SK-N-SH treated with all-trans-retinoic acid at 6 μM for 48 hours (cell line): Measurements from ENCODE around the gene PSMB5.

Experiments used
- ATAC-seq: fragments of 200-7000 bp; cut with Tn5 transposase; 3 replicates; pipeline ENCODE4 v1.9.1; 2020; ENCODE audit warnings: mild to moderate bottlenecking, moderate library complexity
- ARNTL ChIP-seq: fragments of 450-650 bp; formaldehyde crosslinking; IDR thresholded peaks from 2 replicates; pipeline ENCODE4 v1.5.0; 2020; ENCODE audit warnings: low read depth, mild to moderate bottlenecking, moderate library complexity, borderline replicate concordance
- BACH2 ChIP-seq: fragments of 250-450 bp; sonication (Bioruptor Pico); IDR thresholded peaks from 2 replicates; pipeline ENCODE4 v1.9.0; 2021; ENCODE audit warnings: mild to moderate bottlenecking, borderline replicate concordance
- CSDC2 ChIP-seq: fragments of 250-450 bp; sonication (Bioruptor Pico); IDR thresholded peaks from 2 replicates; pipeline ENCODE4 v1.5.0; 2020; ENCODE audit warnings: mild to moderate bottlenecking, moderate library complexity
- ESRRG ChIP-seq: fragments of 250-450 bp; sonication (Bioruptor Pico); IDR thresholded peaks from 2 replicates; pipeline ENCODE4 v1.6.1; 2021; ENCODE audit warnings: mild to moderate bottlenecking
- GLIS3 ChIP-seq: fragments of 250-450 bp; sonication (Bioruptor Pico); IDR thresholded peaks from 2 replicates; pipeline ENCODE4 v1.5.0; 2020; ENCODE audit warnings: mild to moderate bottlenecking, moderate library complexity
- OSR1 ChIP-seq: fragments of 250-450 bp; sonication (Bioruptor Pico); IDR thresholded peaks from 2 replicates; pipeline ENCODE4 v1.8.0; 2022; ENCODE audit warnings: moderate library complexity, mild to moderate bottlenecking, inconsistent platforms
- RARB ChIP-seq: fragments of 250-450 bp; sonication (Bioruptor Pico); IDR thresholded peaks from 2 replicates; pipeline ENCODE4 v1.8.0; 2021; ENCODE audit warnings: mild to moderate bottlenecking, moderate library complexity
- TCF4 ChIP-seq: fragments of 250-450 bp; sonication (Bioruptor Pico); IDR thresholded peaks from 2 replicates; pipeline ENCODE4 v1.8.0; 2021; ENCODE audit warnings: mild to moderate bottlenecking, moderate library complexity, borderline replicate concordance
- TOX ChIP-seq: fragments of 250-450 bp; sonication (Bioruptor Pico); IDR thresholded peaks from 2 replicates; pipeline ENCODE4 v1.8.0; 2021; ENCODE audit warnings: mild to moderate bottlenecking, moderate library complexity, borderline replicate concordance
- ZC3H10 ChIP-seq: fragments of 250-450 bp; sonication (Bioruptor Pico); IDR thresholded peaks from 2 replicates; pipeline ENCODE4 v1.5.1; 2021; ENCODE audit warnings: mild to moderate bottlenecking, moderate library complexity
- ZFP3 ChIP-seq: fragments of 250-450 bp; sonication (Bioruptor Pico); IDR thresholded peaks from 2 replicates; pipeline ENCODE4 v1.5.0; 2020; ENCODE audit warnings: mild to moderate bottlenecking, moderate library complexity
- ZFP30 ChIP-seq: fragments of 450-650 bp; formaldehyde crosslinking; IDR thresholded peaks from 2 replicates; pipeline ENCODE4 v1.5.0; 2022; ENCODE audit warnings: mild to moderate bottlenecking, moderate library complexity
- ZNF565 ChIP-seq: fragments of 450-650 bp; formaldehyde crosslinking; conservative IDR thresholded peaks from 2 replicates; pipeline ENCODE4 v1.5.0; 2020; ENCODE audit warnings: low read depth, mild to moderate bottlenecking, moderate library complexity
- ZNF70 ChIP-seq: fragments of 450-650 bp; formaldehyde crosslinking; IDR thresholded peaks from 2 replicates; pipeline ENCODE4 v1.5.0; 2020; ENCODE audit warnings: mild to moderate bottlenecking, moderate library complexity
- ZNF8 ChIP-seq: fragments of 450-650 bp; formaldehyde crosslinking; IDR thresholded peaks from 2 replicates; pipeline ENCODE4 v1.5.0; 2020; ENCODE audit warnings: mild to moderate bottlenecking, moderate library complexity
- TF ChIP-seq, protein P1 (sequence below): fragments of 250-450 bp; sonication (Bioruptor Pico); IDR thresholded peaks from 2 replicates; pipeline ENCODE4 v1.5.1; 2020; ENCODE audit warnings: low read depth, mild to moderate bottlenecking, moderate library complexity
- TF ChIP-seq, protein P2 (sequence below): fragments of 250-450 bp; sonication (Bioruptor Pico); IDR thresholded peaks from 2 replicates; pipeline ENCODE4 v1.8.0; 2021; ENCODE audit warnings: low read depth, mild to moderate bottlenecking, moderate library complexity, borderline replicate concordance
- TF ChIP-seq, protein P3 (sequence below): fragments of 250-450 bp; sonication (Bioruptor Pico); IDR thresholded peaks from 2 replicates; pipeline ENCODE4 v1.8.0; 2020; ENCODE audit warnings: mild to moderate bottlenecking, moderate library complexity, borderline replicate concordance
- TF ChIP-seq, protein P4 (sequence below): fragments of 250-450 bp; sonication (Bioruptor Pico); IDR thresholded peaks from 2 replicates; pipeline ENCODE4 v1.5.0; 2020; ENCODE audit warnings: mild to moderate bottlenecking, moderate library complexity

PSMB5 gene

DNA sequence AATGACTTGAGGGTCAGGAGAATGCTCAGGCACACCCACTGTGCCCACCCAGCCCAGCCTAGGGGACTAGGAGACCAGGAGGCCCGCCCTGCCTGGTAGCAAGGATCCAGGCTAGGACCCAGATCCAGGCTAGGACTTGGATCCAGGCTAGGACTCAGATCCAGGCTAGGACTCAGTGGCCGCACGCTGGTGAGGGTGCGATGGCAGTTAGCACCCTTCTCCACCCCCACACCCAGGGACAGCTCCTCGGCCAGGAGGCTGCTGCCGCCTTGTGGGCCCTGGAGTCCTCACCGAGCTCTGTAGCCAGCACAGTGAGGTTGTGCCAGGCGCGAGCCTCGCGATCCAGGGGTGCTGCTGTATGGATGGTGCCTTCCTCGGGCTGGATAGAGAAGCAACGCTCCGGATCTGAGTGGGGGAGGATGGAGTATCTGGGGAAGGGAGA lies 17.5 kb upstream of the PSMB5 start:
- ATAC-seq: no peak
- TF ChIP-seq ZC3H10 (CRISPR knock-in tag) (no peak), CSDC2 (no peak), TCF4 (no peak), ZFP3 (CRISPR knock-in tag) (no peak), ARNTL (CRISPR knock-in tag) (no peak), ZNF70 (CRISPR knock-in tag) (no peak), BACH2 (CRISPR knock-in tag) (no peak)
- TF ChIP-seq, protein P1, sequence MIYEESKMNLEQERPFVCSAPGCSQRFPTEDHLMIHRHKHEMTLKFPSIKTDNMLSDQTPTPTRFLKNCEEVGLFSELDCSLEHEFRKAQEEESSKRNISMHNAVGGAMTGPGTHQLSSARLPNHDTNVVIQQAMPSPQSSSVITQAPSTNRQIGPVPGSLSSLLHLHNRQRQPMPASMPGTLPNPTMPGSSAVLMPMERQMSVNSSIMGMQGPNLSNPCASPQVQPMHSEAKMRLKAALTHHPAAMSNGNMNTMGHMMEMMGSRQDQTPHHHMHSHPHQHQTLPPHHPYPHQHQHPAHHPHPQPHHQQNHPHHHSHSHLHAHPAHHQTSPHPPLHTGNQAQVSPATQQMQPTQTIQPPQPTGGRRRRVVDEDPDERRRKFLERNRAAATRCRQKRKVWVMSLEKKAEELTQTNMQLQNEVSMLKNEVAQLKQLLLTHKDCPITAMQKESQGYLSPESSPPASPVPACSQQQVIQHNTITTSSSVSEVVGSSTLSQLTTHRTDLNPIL (CRISPR knock-in tag): no peak
- TF ChIP-seq, protein P2, sequence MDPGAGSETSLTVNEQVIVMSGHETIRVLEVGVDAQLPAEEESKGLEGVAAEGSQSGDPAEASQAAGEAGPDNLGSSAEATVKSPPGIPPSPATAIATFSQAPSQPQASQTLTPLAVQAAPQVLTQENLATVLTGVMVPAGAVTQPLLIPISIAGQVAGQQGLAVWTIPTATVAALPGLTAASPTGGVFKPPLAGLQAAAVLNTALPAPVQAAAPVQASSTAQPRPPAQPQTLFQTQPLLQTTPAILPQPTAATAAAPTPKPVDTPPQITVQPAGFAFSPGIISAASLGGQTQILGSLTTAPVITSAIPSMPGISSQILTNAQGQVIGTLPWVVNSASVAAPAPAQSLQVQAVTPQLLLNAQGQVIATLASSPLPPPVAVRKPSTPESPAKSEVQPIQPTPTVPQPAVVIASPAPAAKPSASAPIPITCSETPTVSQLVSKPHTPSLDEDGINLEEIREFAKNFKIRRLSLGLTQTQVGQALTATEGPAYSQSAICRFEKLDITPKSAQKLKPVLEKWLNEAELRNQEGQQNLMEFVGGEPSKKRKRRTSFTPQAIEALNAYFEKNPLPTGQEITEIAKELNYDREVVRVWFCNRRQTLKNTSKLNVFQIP (CRISPR knock-in tag): no peak

DNA sequence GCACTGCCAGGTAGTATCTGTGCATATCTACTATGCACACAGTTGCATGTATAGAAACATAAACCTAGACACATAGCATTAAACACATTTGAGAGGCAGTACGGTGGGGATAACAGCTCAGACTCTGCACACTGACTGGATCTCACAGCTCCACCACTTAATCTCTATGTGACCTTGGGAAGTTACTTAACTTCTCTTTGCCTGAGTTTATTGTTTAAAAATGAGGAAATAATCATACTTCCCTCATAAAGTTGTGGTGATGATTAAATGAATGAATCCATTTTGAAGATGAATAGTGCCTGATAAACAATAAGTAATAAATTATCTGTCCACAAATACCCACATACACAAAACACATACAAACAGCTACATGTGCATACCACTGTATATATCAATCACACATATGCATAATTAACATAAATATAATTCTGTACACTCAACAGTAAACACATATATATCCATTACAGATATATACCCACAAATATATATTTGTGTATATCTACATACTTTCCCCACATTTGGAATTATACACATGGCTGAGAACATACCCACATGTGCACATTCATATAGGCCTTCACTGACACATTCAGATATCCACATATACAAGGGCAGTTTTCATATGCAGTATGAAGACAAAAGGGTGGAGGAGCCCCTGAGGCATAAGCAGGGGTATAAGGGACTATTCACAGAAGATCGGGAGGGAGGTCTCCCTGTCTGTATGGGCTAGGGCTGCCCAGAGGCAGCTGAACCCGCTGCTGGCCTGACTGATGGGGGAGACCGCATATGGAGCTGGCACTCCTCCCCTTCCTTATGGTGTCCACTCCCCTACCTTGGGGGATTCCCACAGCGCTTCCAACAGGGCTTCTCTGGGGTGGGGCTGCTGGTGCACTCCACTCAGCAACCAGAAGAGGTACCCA lies 16.7 kb upstream of the PSMB5 start:
- ATAC-seq: no peak
- TF ChIP-seq ZC3H10 (CRISPR knock-in tag): no peak
- no peak for TF ChIP-seq ZNF8 (CRISPR knock-in tag)
- TF ChIP-seq, protein P1 (CRISPR knock-in tag): no peak
- no peak for TF ChIP-seq BACH2 (CRISPR knock-in tag)
- TF ChIP-seq, protein P3, sequence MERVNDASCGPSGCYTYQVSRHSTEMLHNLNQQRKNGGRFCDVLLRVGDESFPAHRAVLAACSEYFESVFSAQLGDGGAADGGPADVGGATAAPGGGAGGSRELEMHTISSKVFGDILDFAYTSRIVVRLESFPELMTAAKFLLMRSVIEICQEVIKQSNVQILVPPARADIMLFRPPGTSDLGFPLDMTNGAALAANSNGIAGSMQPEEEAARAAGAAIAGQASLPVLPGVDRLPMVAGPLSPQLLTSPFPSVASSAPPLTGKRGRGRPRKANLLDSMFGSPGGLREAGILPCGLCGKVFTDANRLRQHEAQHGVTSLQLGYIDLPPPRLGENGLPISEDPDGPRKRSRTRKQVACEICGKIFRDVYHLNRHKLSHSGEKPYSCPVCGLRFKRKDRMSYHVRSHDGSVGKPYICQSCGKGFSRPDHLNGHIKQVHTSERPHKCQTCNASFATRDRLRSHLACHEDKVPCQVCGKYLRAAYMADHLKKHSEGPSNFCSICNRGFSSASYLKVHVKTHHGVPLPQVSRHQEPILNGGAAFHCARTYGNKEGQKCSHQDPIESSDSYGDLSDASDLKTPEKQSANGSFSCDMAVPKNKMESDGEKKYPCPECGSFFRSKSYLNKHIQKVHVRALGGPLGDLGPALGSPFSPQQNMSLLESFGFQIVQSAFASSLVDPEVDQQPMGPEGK: no peak
- no peak for TF ChIP-seq GLIS3 (CRISPR knock-in tag)
- no peak for TF ChIP-seq OSR1 (CRISPR knock-in tag)
- no peak for TF ChIP-seq ARNTL (CRISPR knock-in tag)
- no peak for TF ChIP-seq ESRRG (CRISPR knock-in tag)
- no peak for TF ChIP-seq ZFP3 (CRISPR knock-in tag)
- TF ChIP-seq, protein P2 (CRISPR knock-in tag): no peak
- TF ChIP-seq ZNF565: no peak
- TF ChIP-seq TCF4: no peak
- TF ChIP-seq TOX (CRISPR knock-in tag): no peak
- TF ChIP-seq ZNF70 (CRISPR knock-in tag): no peak
- no peak for TF ChIP-seq ZFP30

DNA sequence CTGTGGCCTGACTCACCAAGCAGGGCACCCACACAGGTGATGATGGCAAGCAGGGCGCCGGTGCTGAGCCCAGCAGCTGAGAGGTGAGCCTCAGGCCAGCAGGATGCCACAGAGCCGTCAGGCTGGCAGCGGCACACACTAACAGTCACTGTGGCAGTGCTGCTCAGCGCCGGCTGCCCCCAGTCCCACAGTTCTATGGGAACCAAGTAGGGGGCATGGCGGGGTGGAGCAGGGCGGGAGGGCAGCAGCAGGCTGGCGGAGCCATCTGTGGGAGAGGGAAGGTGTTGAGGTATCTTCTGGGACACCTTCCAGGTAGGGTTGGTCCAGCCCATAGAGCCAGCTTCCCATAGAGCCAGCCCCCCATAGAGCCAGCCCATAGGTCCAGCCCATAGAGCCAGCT lies 14.3 kb upstream of the PSMB5 start:
- ATAC-seq: no peak
- TF ChIP-seq, protein P3: no peak
- TF ChIP-seq, protein P1 (CRISPR knock-in tag): no peak
- TF ChIP-seq, protein P2 (CRISPR knock-in tag): no peak
- TF ChIP-seq RARB (CRISPR knock-in tag) (no peak), ZC3H10 (CRISPR knock-in tag) (no peak), ARNTL (CRISPR knock-in tag) (no peak), ESRRG (CRISPR knock-in tag) (no peak)
- TF ChIP-seq, protein P4, sequence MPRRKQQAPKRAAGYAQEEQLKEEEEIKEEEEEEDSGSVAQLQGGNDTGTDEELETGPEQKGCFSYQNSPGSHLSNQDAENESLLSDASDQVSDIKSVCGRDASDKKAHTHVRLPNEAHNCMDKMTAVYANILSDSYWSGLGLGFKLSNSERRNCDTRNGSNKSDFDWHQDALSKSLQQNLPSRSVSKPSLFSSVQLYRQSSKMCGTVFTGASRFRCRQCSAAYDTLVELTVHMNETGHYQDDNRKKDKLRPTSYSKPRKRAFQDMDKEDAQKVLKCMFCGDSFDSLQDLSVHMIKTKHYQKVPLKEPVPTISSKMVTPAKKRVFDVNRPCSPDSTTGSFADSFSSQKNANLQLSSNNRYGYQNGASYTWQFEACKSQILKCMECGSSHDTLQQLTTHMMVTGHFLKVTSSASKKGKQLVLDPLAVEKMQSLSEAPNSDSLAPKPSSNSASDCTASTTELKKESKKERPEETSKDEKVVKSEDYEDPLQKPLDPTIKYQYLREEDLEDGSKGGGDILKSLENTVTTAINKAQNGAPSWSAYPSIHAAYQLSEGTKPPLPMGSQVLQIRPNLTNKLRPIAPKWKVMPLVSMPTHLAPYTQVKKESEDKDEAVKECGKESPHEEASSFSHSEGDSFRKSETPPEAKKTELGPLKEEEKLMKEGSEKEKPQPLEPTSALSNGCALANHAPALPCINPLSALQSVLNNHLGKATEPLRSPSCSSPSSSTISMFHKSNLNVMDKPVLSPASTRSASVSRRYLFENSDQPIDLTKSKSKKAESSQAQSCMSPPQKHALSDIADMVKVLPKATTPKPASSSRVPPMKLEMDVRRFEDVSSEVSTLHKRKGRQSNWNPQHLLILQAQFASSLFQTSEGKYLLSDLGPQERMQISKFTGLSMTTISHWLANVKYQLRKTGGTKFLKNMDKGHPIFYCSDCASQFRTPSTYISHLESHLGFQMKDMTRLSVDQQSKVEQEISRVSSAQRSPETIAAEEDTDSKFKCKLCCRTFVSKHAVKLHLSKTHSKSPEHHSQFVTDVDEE (CRISPR knock-in tag): no peak
